GM12878 (cell line): ENCODE measurements around the gene GREB1. TPM values are rescaled to one million over a fixed set of nuclear protein-coding genes. Genes with fewer than 3 reads are reported as not detected.

Source experiments
- ATAC-seq: fragments of 200-7000 bp; cut with Tn5 transposase; 3 replicates; pipeline ENCODE4 v1.9.1; 2020; ENCODE audit warnings: mild to moderate bottlenecking, moderate library complexity
- BruUV-seq: library from RNA; stranded (reverse); fragments of 400-500 nt; replicated peaks from 2 replicates; lab custom pipeline; 2021; lab: Mats Ljungman, UMichigan
- CTCF ChIA-PET: fragments of 300-600 bp; sonication (Branson Sonifier 250); formaldehyde crosslinking; extraction: SDS; loops from one replicate; lab custom pipeline; 2021; ENCODE audit warnings: inconsistent platforms; lab: Yijun Ruan, JAX
- POLR2A ChIA-PET: fragments of 350-600 bp; formaldehyde crosslinking; extraction: SDS; loops from one replicate; lab custom pipeline; 2021; ENCODE audit warnings: inconsistent platforms; lab: Charles Lee
- RAD21 ChIA-PET: fragments of 300-600 bp; sonication (Branson Sonifier 250); formaldehyde crosslinking; loops from one replicate; lab custom pipeline; 2023; ENCODE audit warnings: antibody characterized with exemption; ENCODE audit not compliant: unreplicated experiment; lab: Charles Lee
- SMC1A ChIA-PET: fragments of 300-600 bp; sonication (Branson Sonifier 250); formaldehyde crosslinking; loops from one replicate; lab custom pipeline; 2023; ENCODE audit not compliant: unreplicated experiment, uncharacterized antibody; lab: Charles Lee
- DNase-seq: peaks from one replicate; pipeline ENCODE4 v3.0.0-alpha.2; 2011; ENCODE audit warnings: low read depth, low spot score
- FAIRE-seq: peaks from 3 replicates; lab custom pipeline; 2011; peaks lifted over from hg19 to GRCh38; lab: Jason Lieb, UNC
- H2AFZ ChIP-seq: 2 replicates; pipeline ENCODE4 v1.6.0; 2011; ENCODE audit warnings: low read depth, low read length, control low read depth; ENCODE audit not compliant: control insufficient read depth
- H3K27ac ChIP-seq: 2 replicates; pipeline ENCODE4 v1.5.1; 2011; ENCODE audit warnings: control low read depth; ENCODE audit not compliant: control insufficient read depth, insufficient read depth
- H3K27me3 ChIP-seq, 2 experiments: replicated peaks in 1 of 2; 2 replicates each; pipeline versions ENCODE4 v1.6.0 to v1.6.1; 2011; ENCODE audit warnings: low read length in 1 of 2; ENCODE audit not compliant: control insufficient read depth in 2 of 2, insufficient read depth in 2 of 2
- H3K36me3 ChIP-seq, 2 experiments: 2 replicates each; pipeline ENCODE4 v1.5.1; 2011; ENCODE audit warnings: low read length in 1 of 2; ENCODE audit not compliant: control insufficient read depth in 2 of 2, insufficient read depth in 2 of 2
- H3K4me1 ChIP-seq: 2 replicates; pipeline ENCODE4 v1.6.1; 2011; ENCODE audit warnings: mild to moderate bottlenecking, low read length, moderate library complexity, mixed read lengths; ENCODE audit not compliant: control insufficient read depth, insufficient read depth
- H3K4me2 ChIP-seq: 2 replicates; pipeline ENCODE4 v1.6.0; 2011; ENCODE audit warnings: control low read depth; ENCODE audit not compliant: control insufficient read depth, insufficient read depth
- H3K4me3 ChIP-seq: fragments of 200-600 bp; sonication (generic); 2 replicates; pipeline ENCODE4 v1.5.1; 2016
- H3K79me2 ChIP-seq: 2 replicates; pipeline ENCODE4 v1.6.0; 2011; ENCODE audit warnings: low read length; ENCODE audit not compliant: control insufficient read depth, insufficient read depth
- H3K9ac ChIP-seq: 2 replicates; pipeline ENCODE4 v1.8.0; 2011; ENCODE audit warnings: low read length, control low read depth, mixed read lengths; ENCODE audit not compliant: control insufficient read depth, insufficient read depth
- H3K9me3 ChIP-seq: replicated peaks from 3 replicates; pipeline ENCODE4 v1.5.1; 2011; ENCODE audit warnings: mild to moderate bottlenecking, low read length; ENCODE audit not compliant: control insufficient read depth, insufficient read depth
- H4K20me1 ChIP-seq: 2 replicates; pipeline ENCODE4 v1.6.0; 2011; ENCODE audit not compliant: control insufficient read depth, insufficient read depth
- ATF7 ChIP-seq: fragments of 450-650 bp; IDR thresholded peaks from 2 replicates; pipeline ENCODE4 v1.6.1; 2016; ENCODE audit warnings: low read depth, mild to moderate bottlenecking
- BHLHE40 ChIP-seq, 2 experiments: fragments of 450-650 bp in 1 of 2; IDR thresholded peaks; 2 replicates each; pipeline ENCODE4 v1.6.1; 2011 to 2017; ENCODE audit warnings: low read depth in 2 of 2, borderline replicate concordance in 1 of 2, improper control_type of control experiment in 1 of 2, low read length in 1 of 2, mild to moderate bottlenecking in 1 of 2
- CBX5 ChIP-seq: sonication (generic); IDR thresholded peaks from 2 replicates; pipeline ENCODE4 v1.6.1; 2016; ENCODE audit warnings: low read depth, moderate library complexity, mild to moderate bottlenecking, inconsistent platforms
- CHD2 ChIP-seq: IDR thresholded peaks from 2 replicates; pipeline ENCODE4 v1.6.1; 2011; ENCODE audit warnings: low read depth, low read length, improper control_type of control experiment, borderline replicate concordance
- EGR1 ChIP-seq, 2 experiments: IDR thresholded peaks; 1 replicate in 1 of 2; 2 replicates in 1 of 2; pipeline ENCODE4 v1.6.1; 2011 to 2012; ENCODE audit warnings: low read depth in 2 of 2, low read length in 2 of 2, borderline replicate concordance in 1 of 2, mild to moderate bottlenecking in 1 of 2, moderate library complexity in 1 of 2
- ETV6 ChIP-seq, 2 experiments: fragments of 450-650 bp in 1 of 2; IDR thresholded peaks in 1 of 2; conservative IDR thresholded peaks in 1 of 2; 2 replicates each; pipeline ENCODE4 v1.6.1; 2014; ENCODE audit warnings: antibody characterized with exemption in 1 of 2, borderline replicate concordance in 1 of 2, low read depth in 1 of 2, mild to moderate bottlenecking in 1 of 2, moderate library complexity in 1 of 2
- FOXM1 ChIP-seq: IDR thresholded peaks from 2 replicates; pipeline ENCODE4 v1.6.1; 2012; ENCODE audit warnings: low read depth, mild to moderate bottlenecking, inconsistent platforms, low read length, moderate library complexity
- NR2C2 ChIP-seq: IDR thresholded peaks from 2 replicates; pipeline ENCODE4 v1.6.1; 2011; ENCODE audit warnings: borderline replicate concordance, low read depth; ENCODE audit not compliant: control insufficient read depth, insufficient read length
- NRF1 ChIP-seq: conservative IDR thresholded peaks from 2 replicates; pipeline ENCODE4 v1.6.1; 2011; ENCODE audit warnings: mild to moderate bottlenecking, low read depth, low read length, improper control_type of control experiment
- PAX8 ChIP-seq: fragments of 450-650 bp; IDR thresholded peaks from 2 replicates; pipeline ENCODE4 v1.6.1; 2017; ENCODE audit warnings: mild to moderate bottlenecking, moderate library complexity
- RAD51 ChIP-seq: fragments of 450-650 bp; IDR thresholded peaks from 2 replicates; pipeline ENCODE4 v1.6.1; 2016; ENCODE audit warnings: moderate library complexity, mild to moderate bottlenecking, inconsistent platforms
- RCOR1 ChIP-seq: conservative IDR thresholded peaks from 2 replicates; pipeline ENCODE4 v1.6.1; 2012; ENCODE audit warnings: low read depth, low read length, improper control_type of control experiment
- SKIL ChIP-seq: fragments of 450-650 bp; IDR thresholded peaks from 2 replicates; pipeline ENCODE4 v1.6.1; 2017; ENCODE audit warnings: mild to moderate bottlenecking, low read depth, inconsistent platforms; ENCODE audit not compliant: poor library complexity, severe bottlenecking
- SREBF1 ChIP-seq: IDR thresholded peaks from 2 replicates; pipeline ENCODE4 v1.6.1; 2012; ENCODE audit warnings: mild to moderate bottlenecking, low read length
- TAF1 ChIP-seq: IDR thresholded peaks from 2 replicates; pipeline ENCODE4 v1.6.1; 2011; ENCODE audit warnings: mild to moderate bottlenecking, low read depth, low read length, borderline replicate concordance
- WGBS: methylation state at CpG from one replicate; pipeline ENCODE4 v1.1.6; 2016; ENCODE audit warnings: low lambda C conversion rate; ENCODE audit not compliant: insufficient replicate concordance, insufficient coverage; ENCODE audit errors: missing lambda C conversion rate; 5-methylcytosine and 5-hydroxymethylcytosine counted together
- in situ Hi-C: fragments of 300-500 bp; cut with MboI; formaldehyde crosslinking; loops from 9 replicates; pipeline ENCODE4 v1.14.3; 2018; ENCODE audit warnings: mixed read lengths
- intact Hi-C: fragments of 100-400 bp; cut with micrococcal nuclease; formaldehyde crosslinking; loops from one replicate; pipeline ENCODE4 v1.14.2; 2022; ENCODE audit not compliant: unreplicated experiment
- polyA plus RNA-seq, 11 experiments: library from polyadenylated mRNA; depleted of rRNA in 4 of 11; unstranded in 6 of 11; stranded (reverse) in 5 of 11; fragments of >200 nt; fragmentation: Nextera tagmentation in 4 of 11; fragmentation: Illumina TruSeq in 1 of 11; extraction: Ambion mirVana in 4 of 11; extraction: Trizol in 1 of 11; gene quantifications; 1 replicate in 1 of 11; 2 replicates in 10 of 11; pipeline versions ENCODE4 v1.2.1 to v1.2.3, GENCODE V29; 2011 to 2016; ENCODE audit warnings: inconsistent platforms in 2 of 11, missing spikeins in 2 of 11, low read depth in 1 of 11
- total RNA-seq, 4 experiments: library from RNA; depleted of rRNA in 3 of 4; stranded (reverse); fragments of >200 nt in 3 of 4; fragmentation: Illumina TruSeq in 1 of 4; extraction: Trizol in 1 of 4; gene quantifications; 2 replicates each; pipeline versions ENCODE4 v1.2.1 to v1.2.3, GENCODE V29; 2013 to 2021
- TF ChIP-seq, protein P1 (sequence below): fragments of 450-650 bp; IDR thresholded peaks from 2 replicates; pipeline ENCODE4 v1.6.1; 2016; ENCODE audit warnings: mild to moderate bottlenecking
- TF ChIP-seq, protein P2 (sequence below): fragments of 450-650 bp; IDR thresholded peaks from 2 replicates; pipeline ENCODE4 v1.6.1; 2017; ENCODE audit warnings: mild to moderate bottlenecking

Gene GREB1
- total and polyA plus RNA-seq, 10 of the 15 experiments (the other 5 are each of a cell fraction or from before 2014, with no cell fraction given), result 0.09 to 2.1 (median 0.37) TPM; not detected in 1

DNA sequence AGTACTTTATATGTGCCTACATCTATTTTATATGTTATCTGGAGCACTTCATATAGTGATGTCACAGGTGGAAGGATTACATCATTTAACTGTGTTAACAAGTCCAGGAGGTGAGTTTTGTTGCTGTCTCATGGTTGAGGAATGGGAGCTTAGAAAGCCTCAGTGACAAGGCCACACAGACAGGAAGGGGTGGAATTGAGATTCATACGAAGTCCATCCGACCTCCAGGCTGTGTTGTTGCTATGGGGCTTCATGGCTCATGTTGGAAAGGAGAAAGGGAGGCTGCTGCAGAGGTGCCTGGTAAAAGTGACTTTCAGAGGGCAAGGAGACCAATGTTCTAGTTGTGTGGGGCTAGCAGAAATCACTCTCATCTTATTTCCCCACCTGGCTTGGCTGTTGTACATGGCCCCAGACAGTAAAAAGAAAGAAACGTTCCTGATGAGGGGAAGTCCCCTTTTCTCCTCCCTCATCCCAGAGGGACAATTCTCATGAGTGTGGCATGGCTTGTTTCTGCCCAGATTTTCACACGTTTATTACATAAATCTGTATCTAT lies 31.0 kb upstream of the GREB1 start:
- POLR2A ChIA-PET, result no interaction called here
- in situ Hi-C loops, result no loop called here
- CTCF ChIA-PET, result interaction anchor here (0.6 to 1.2 kb wide), 2 partner anchors 80 to 266 kb away, joined by 3 read pairs; no protein-coding TSS in a partner anchor

More for the DNA sequence above, 31.0 kb upstream of the GREB1 start:
- H3K27me3 ChIP-seq, result no peaks in the 10 kb centered on the region
- TF ChIP-seq NR2C2 (no peak), NRF1 (no peak), RAD51 (no peak), CHD2 (no peak), TAF1 (no peak), SKIL (no peak), ETV6 (conservative IDR thresholded peaks at IDR 0.05 in 1 of 2, IDR thresholded peaks at IDR 0.05 in 1 of 2; ENCODE audit: borderline replicate concordance in 1 of 2, low read depth in 1 of 2) (no peak), FOXM1 (no peak), SREBF1 (no peak), RCOR1 (no peak), ATF7 (no peak), PAX8 (no peak), BHLHE40 (IDR thresholded peaks at IDR 0.05; ENCODE audit: borderline replicate concordance in 1 of 2, low read depth in 2 of 2, low read length in 1 of 2) (no peak), EGR1 (IDR thresholded peaks at IDR 0.05; ENCODE audit: borderline replicate concordance in 1 of 2, low read depth in 2 of 2, low read length in 2 of 2) (no peak), CBX5 (no peak)
- TF ChIP-seq, protein P1, sequence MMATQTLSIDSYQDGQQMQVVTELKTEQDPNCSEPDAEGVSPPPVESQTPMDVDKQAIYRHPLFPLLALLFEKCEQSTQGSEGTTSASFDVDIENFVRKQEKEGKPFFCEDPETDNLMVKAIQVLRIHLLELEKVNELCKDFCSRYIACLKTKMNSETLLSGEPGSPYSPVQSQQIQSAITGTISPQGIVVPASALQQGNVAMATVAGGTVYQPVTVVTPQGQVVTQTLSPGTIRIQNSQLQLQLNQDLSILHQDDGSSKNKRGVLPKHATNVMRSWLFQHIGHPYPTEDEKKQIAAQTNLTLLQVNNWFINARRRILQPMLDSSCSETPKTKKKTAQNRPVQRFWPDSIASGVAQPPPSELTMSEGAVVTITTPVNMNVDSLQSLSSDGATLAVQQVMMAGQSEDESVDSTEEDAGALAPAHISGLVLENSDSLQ, result no peak
- TF ChIP-seq, protein P2, sequence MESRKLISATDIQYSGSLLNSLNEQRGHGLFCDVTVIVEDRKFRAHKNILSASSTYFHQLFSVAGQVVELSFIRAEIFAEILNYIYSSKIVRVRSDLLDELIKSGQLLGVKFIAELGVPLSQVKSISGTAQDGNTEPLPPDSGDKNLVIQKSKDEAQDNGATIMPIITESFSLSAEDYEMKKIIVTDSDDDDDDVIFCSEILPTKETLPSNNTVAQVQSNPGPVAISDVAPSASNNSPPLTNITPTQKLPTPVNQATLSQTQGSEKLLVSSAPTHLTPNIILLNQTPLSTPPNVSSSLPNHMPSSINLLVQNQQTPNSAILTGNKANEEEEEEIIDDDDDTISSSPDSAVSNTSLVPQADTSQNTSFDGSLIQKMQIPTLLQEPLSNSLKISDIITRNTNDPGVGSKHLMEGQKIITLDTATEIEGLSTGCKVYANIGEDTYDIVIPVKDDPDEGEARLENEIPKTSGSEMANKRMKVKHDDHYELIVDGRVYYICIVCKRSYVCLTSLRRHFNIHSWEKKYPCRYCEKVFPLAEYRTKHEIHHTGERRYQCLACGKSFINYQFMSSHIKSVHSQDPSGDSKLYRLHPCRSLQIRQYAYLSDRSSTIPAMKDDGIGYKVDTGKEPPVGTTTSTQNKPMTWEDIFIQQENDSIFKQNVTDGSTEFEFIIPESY, result no peak
- no peak overlapping the region for H2AFZ ChIP-seq
- no peak overlapping the region for H3K4me3 ChIP-seq
- H3K36me3 ChIP-seq, result no peaks in the 10 kb centered on the region
- ChIA-PET RAD21 (no interaction called here), SMC1A (no interaction called here)
- H3K4me1 ChIP-seq, result peaks cover 35% of the 10 kb centered on the region
- no peak overlapping the region for H3K27ac ChIP-seq
- DNase-seq (no peak), FAIRE-seq (no peak), ATAC-seq (no peak)
- H4K20me1 ChIP-seq, result no peaks in the 10 kb centered on the region
- H3K9ac ChIP-seq, result no peak overlapping the region
- BruUV-seq, result no TSS peak
- intact Hi-C loops, result no loop called here
- H3K9me3 ChIP-seq, result peaks cover 2% of the 10 kb centered on the region; the same call in 1 of the 3 replicates
- H3K4me2 ChIP-seq, result no peak overlapping the region
- WGBS, result 55% methylated on average over 4 of the region's 4 CpGs
- no peaks in the 10 kb centered on the region for H3K79me2 ChIP-seq
